Measurements from ENCODE around the gene CLCNKA.

DNA sequence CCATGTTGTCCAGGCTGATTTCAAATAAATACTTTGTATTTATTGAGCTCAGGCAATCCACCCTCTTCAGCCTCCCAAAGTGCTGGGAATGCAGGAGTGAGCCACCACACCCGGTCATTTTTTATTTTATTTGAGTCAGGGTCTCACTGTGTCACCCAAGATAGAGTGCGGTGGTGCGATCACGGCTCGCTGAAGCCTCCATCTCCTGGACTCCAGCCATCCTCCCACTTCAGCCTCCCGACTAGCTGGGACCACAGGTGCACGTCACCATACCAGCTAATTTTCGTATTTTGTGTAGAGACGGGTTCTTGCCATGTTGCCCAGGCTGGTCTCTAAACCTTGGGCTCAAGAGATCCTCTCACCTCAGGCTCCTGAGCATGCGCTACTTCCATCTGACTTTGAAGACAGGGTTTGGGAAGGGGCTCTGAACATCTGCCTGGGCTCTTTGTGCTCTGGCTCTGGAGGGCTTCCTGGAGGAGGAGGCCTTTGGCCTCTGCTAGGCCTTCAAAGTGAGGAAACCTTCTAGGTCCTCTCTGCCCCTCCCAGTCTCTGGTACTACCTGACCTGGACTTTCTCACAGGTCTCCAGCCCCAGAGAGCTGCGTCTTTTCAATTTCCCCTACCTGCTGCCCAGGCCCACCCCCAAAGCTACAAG is 9.8 kb upstream of the CLCNKA start:
- TF ChIP-seq, protein P1, sequence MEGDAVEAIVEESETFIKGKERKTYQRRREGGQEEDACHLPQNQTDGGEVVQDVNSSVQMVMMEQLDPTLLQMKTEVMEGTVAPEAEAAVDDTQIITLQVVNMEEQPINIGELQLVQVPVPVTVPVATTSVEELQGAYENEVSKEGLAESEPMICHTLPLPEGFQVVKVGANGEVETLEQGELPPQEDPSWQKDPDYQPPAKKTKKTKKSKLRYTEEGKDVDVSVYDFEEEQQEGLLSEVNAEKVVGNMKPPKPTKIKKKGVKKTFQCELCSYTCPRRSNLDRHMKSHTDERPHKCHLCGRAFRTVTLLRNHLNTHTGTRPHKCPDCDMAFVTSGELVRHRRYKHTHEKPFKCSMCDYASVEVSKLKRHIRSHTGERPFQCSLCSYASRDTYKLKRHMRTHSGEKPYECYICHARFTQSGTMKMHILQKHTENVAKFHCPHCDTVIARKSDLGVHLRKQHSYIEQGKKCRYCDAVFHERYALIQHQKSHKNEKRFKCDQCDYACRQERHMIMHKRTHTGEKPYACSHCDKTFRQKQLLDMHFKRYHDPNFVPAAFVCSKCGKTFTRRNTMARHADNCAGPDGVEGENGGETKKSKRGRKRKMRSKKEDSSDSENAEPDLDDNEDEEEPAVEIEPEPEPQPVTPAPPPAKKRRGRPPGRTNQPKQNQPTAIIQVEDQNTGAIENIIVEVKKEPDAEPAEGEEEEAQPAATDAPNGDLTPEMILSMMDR (IDR thresholded peaks at IDR 0.05), result no peak
- TF ChIP-seq GABPB1 (CRISPR knock-in tag; IDR thresholded peaks at IDR 0.05) (no peak), ETV6 (CRISPR knock-in tag; IDR thresholded peaks at IDR 0.05) (no peak), ESRRA (CRISPR knock-in tag; IDR thresholded peaks at IDR 0.05; ENCODE audit: borderline replicate concordance) (no peak), ZBTB21 (CRISPR knock-in tag; IDR thresholded peaks at IDR 0.05; ENCODE audit: borderline replicate concordance) (no peak), NFE2L1 (CRISPR knock-in tag; IDR thresholded peaks at IDR 0.05) (no peak), CREB1 (CRISPR knock-in tag; IDR thresholded peaks at IDR 0.05) (no peak), ZNF138 (CRISPR knock-in tag; conservative IDR thresholded peaks at IDR 0.05) (no peak), SMAD3 (CRISPR knock-in tag; IDR thresholded peaks at IDR 0.05; ENCODE audit: borderline replicate concordance) (no peak)
- TF ChIP-seq, protein P2, sequence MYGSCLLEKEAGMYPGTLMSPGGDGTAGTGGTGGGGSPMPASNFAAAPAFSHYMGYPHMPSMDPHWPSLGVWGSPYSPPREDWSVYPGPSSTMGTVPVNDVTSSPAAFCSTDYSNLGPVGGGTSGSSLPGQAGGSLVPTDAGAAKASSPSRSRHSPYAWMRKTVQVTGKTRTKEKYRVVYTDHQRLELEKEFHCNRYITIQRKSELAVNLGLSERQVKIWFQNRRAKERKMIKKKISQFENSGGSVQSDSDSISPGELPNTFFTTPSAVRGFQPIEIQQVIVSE (CRISPR knock-in tag; IDR thresholded peaks at IDR 0.05; ENCODE audit: borderline replicate concordance), result no peak
- TF ChIP-seq, protein P3, sequence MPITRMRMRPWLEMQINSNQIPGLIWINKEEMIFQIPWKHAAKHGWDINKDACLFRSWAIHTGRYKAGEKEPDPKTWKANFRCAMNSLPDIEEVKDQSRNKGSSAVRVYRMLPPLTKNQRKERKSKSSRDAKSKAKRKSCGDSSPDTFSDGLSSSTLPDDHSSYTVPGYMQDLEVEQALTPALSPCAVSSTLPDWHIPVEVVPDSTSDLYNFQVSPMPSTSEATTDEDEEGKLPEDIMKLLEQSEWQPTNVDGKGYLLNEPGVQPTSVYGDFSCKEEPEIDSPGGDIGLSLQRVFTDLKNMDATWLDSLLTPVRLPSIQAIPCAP (CRISPR knock-in tag; IDR thresholded peaks at IDR 0.05), result no peak
- TF ChIP-seq, protein P4, sequence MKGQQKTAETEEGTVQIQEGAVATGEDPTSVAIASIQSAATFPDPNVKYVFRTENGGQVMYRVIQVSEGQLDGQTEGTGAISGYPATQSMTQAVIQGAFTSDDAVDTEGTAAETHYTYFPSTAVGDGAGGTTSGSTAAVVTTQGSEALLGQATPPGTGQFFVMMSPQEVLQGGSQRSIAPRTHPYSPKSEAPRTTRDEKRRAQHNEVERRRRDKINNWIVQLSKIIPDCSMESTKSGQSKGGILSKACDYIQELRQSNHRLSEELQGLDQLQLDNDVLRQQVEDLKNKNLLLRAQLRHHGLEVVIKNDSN (CRISPR knock-in tag; IDR thresholded peaks at IDR 0.05), result no peak
- TF ChIP-seq, protein P5, sequence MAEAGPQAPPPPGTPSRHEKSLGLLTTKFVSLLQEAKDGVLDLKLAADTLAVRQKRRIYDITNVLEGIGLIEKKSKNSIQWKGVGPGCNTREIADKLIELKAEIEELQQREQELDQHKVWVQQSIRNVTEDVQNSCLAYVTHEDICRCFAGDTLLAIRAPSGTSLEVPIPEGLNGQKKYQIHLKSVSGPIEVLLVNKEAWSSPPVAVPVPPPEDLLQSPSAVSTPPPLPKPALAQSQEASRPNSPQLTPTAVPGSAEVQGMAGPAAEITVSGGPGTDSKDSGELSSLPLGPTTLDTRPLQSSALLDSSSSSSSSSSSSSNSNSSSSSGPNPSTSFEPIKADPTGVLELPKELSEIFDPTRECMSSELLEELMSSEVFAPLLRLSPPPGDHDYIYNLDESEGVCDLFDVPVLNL (CRISPR knock-in tag; IDR thresholded peaks at IDR 0.05; ENCODE audit: borderline replicate concordance, low read depth), result no peak
- TF ChIP-seq, protein P6, sequence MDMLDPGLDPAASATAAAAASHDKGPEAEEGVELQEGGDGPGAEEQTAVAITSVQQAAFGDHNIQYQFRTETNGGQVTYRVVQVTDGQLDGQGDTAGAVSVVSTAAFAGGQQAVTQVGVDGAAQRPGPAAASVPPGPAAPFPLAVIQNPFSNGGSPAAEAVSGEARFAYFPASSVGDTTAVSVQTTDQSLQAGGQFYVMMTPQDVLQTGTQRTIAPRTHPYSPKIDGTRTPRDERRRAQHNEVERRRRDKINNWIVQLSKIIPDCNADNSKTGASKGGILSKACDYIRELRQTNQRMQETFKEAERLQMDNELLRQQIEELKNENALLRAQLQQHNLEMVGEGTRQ (CRISPR knock-in tag; IDR thresholded peaks at IDR 0.05), result no peak
